Measurements from ENCODE around the gene SLC13A2. TPM values are rescaled to one million over a fixed set of nuclear protein-coding genes. Genes with fewer than 3 reads are reported as not detected.
"Not testable (repeated sequence)": the region's sequence is repeated elsewhere in the genome, so short reads cannot be mapped to it uniquely, and the experiment has no call there.

Gene SLC13A2
- total RNA-seq, 1 experiment from 2014 or later: 0.57 TPM

- Mint-ChIP-seq H3K4me1 (ENCODE audit: low read depth, unreplicated experiment) (peaks cover 39% of the 10 kb centered on the region), H3K27ac (ENCODE audit: unreplicated experiment) (peak overlapping the region; percentile 40), H3K9me3 (ENCODE audit: unreplicated experiment) (no peaks in the 10 kb centered on the region), H3K27me3 (ENCODE audit: insufficient read depth, unreplicated experiment) (no peaks in the 10 kb centered on the region), H3K36me3 (ENCODE audit: insufficient read depth, unreplicated experiment) (no peaks in the 10 kb centered on the region), H3K4me3 (ENCODE audit: unreplicated experiment) (peak overlapping the region; percentile 30)
- H3K27me3 ChIP-seq (replicated peaks; ENCODE audit: control insufficient read depth, insufficient read depth, low read length): no peaks in the 10 kb centered on the region
- no peaks in the 10 kb centered on the region for H3K36me3 ChIP-seq (ENCODE audit: control insufficient read depth, insufficient read depth, low read length)
- CTCF ChIA-PET: interaction anchor here (0.9 to 1.9 kb wide), 7 partner anchors 9 to 131 kb away, joined by 3 to 11 read pairs (median 6); partner anchors contain the start of genes IFT20, POLDIP2 and TNFAIP1
- peaks cover 38% of the 10 kb centered on the region for H3K4me1 ChIP-seq
- no peak for TF ChIP-seq CTCF (IDR thresholded peaks at IDR 0.05; ENCODE audit: insufficient read depth in 1 of 2, low read depth in 1 of 2, low read length in 1 of 2, severe bottlenecking in 1 of 2, unreplicated experiment in 1 of 2)
- no peak overlapping the region for H3K4me3 ChIP-seq (ENCODE audit: low read depth, low read length)
- POLR2A ChIA-PET: interaction anchor here (1.4 kb wide), 1 partner anchor 96 kb away, joined by 5 read pairs; the partner anchor contains the start of gene VTN
- intact Hi-C loops (cut with micrococcal nuclease; ENCODE audit: unreplicated experiment): loop anchor here (1.0 kb wide), 1 partner anchor 9 kb away; no protein-coding TSS in a partner anchor
- H3K9me3 ChIP-seq: no peaks in the 10 kb centered on the region
- DNase-seq: peak in 1 of 2 experiments; percentile 35
- no TSS peak for BruUV-seq (replicated peaks)
These were observed 7.4 kb upstream of the SLC13A2 start for GRCh38 chr17:28466001-28466400.

GRCh38 chr17:28466521-28467048, 6.9 kb upstream of the SLC13A2 start:
- peak overlapping the region; percentile 30 for H3K4me3 Mint-ChIP-seq (ENCODE audit: unreplicated experiment)
- no peaks in the 10 kb centered on the region for H3K9me3 Mint-ChIP-seq (ENCODE audit: unreplicated experiment)
- DNase-seq: peak; percentile 70 to 80
- intact Hi-C loops (cut with micrococcal nuclease; ENCODE audit: unreplicated experiment): loop anchor here (1.0 kb wide), 1 partner anchor 9 kb away; no protein-coding TSS in a partner anchor
- no peaks in the 10 kb centered on the region for H3K27me3 Mint-ChIP-seq (ENCODE audit: insufficient read depth, unreplicated experiment)
- H3K4me1 ChIP-seq: peaks cover 43% of the 10 kb centered on the region
- no peaks in the 10 kb centered on the region for H3K36me3 Mint-ChIP-seq (ENCODE audit: insufficient read depth, unreplicated experiment)
- TF ChIP-seq CTCF (IDR thresholded peaks at IDR 0.05; ENCODE audit: insufficient read depth in 1 of 2, low read depth in 1 of 2, low read length in 1 of 2, severe bottlenecking in 1 of 2, unreplicated experiment in 1 of 2): peak; percentile 57 to 76
- H3K4me1 Mint-ChIP-seq (ENCODE audit: low read depth, unreplicated experiment): peaks cover 41% of the 10 kb centered on the region
- H3K9me3 ChIP-seq: no peaks in the 10 kb centered on the region
- H3K27ac Mint-ChIP-seq (ENCODE audit: unreplicated experiment): peak overlapping the region; percentile 40
- H3K36me3 ChIP-seq (ENCODE audit: control insufficient read depth, insufficient read depth, low read length): no peaks in the 10 kb centered on the region
- ChIA-PET CTCF (interaction anchor here (0.7 to 1.9 kb wide), 12 partner anchors 9 to 131 kb away, joined by 3 to 11 read pairs (median 6); partner anchors contain the start of genes IFT20, POLDIP2, TNFAIP1 and VTN), POLR2A (interaction anchor here (0.5 to 1.4 kb wide), 5 partner anchors 9 to 759 kb away, joined by 3 to 7 read pairs (median 4); partner anchors contain the start of genes POLDIP2, TNFAIP1 and VTN)
- H3K4me3 ChIP-seq (ENCODE audit: low read depth, low read length): no peak overlapping the region
- no peaks in the 10 kb centered on the region for H3K27me3 ChIP-seq (replicated peaks; ENCODE audit: control insufficient read depth, insufficient read depth, low read length)
- BruUV-seq (replicated peaks): no TSS peak

GRCh38 chr17:28467456-28468025, 5.9 kb upstream of the SLC13A2 start:
- peaks cover 53% of the 10 kb centered on the region for H3K4me1 ChIP-seq
- BruUV-seq (replicated peaks): no TSS peak
- ChIA-PET POLR2A (no interaction called here), CTCF (interaction anchor here (1.2 to 1.9 kb wide), 3 partner anchors 8 to 60 kb away, joined by 7 to 11 read pairs (median 10); no protein-coding TSS in a partner anchor)
- Mint-ChIP-seq H3K4me3 (ENCODE audit: unreplicated experiment) (no peak overlapping the region), H3K27ac (ENCODE audit: unreplicated experiment) (no peak overlapping the region), H3K9me3 (ENCODE audit: unreplicated experiment) (no peaks in the 10 kb centered on the region), H3K4me1 (ENCODE audit: low read depth, unreplicated experiment) (peaks cover 50% of the 10 kb centered on the region), H3K27me3 (ENCODE audit: insufficient read depth, unreplicated experiment) (no peaks in the 10 kb centered on the region), H3K36me3 (ENCODE audit: insufficient read depth, unreplicated experiment) (no peaks in the 10 kb centered on the region)
- intact Hi-C loops (cut with micrococcal nuclease; ENCODE audit: unreplicated experiment): no loop called here
- H3K36me3 ChIP-seq (ENCODE audit: control insufficient read depth, insufficient read depth, low read length): no peaks in the 10 kb centered on the region
- no peak for TF ChIP-seq CTCF (IDR thresholded peaks at IDR 0.05; ENCODE audit: insufficient read depth in 1 of 2, low read depth in 1 of 2, low read length in 1 of 2, severe bottlenecking in 1 of 2, unreplicated experiment in 1 of 2)
- no peaks in the 10 kb centered on the region for H3K27me3 ChIP-seq (replicated peaks; ENCODE audit: control insufficient read depth, insufficient read depth, low read length)
- no peaks in the 10 kb centered on the region for H3K9me3 ChIP-seq
- peak in 1 of 2 experiments; percentile 9 for DNase-seq
- H3K4me3 ChIP-seq (ENCODE audit: low read depth, low read length): no peak overlapping the region

- POLR2A ChIA-PET: interaction anchor here (0.6 kb wide), 2 partner anchors 149 to 177 kb away, joined by 3 to 7 read pairs; partner anchors contain the start of gene BLTP2
- peak in 1 of 2 experiments; percentile 21 for DNase-seq
- CTCF ChIA-PET; H3K9me3 ChIP-seq; H3K27ac Mint-ChIP-seq (ENCODE audit: unreplicated experiment); H3K9me3 Mint-ChIP-seq (ENCODE audit: unreplicated experiment); H3K36me3 Mint-ChIP-seq (ENCODE audit: insufficient read depth, unreplicated experiment); H3K36me3 ChIP-seq (ENCODE audit: control insufficient read depth, insufficient read depth, low read length); H3K4me3 ChIP-seq (ENCODE audit: low read depth, low read length); H3K4me3 Mint-ChIP-seq (ENCODE audit: unreplicated experiment); intact Hi-C loops (cut with micrococcal nuclease; ENCODE audit: unreplicated experiment); H3K27me3 ChIP-seq (replicated peaks; ENCODE audit: control insufficient read depth, insufficient read depth, low read length); H3K27me3 Mint-ChIP-seq (ENCODE audit: insufficient read depth, unreplicated experiment): not testable (repeated sequence)
- H3K4me1 Mint-ChIP-seq (ENCODE audit: low read depth, unreplicated experiment): peaks cover 51% of the 10 kb centered on the region
- peaks cover 57% of the 10 kb centered on the region for H3K4me1 ChIP-seq
- TSS peak; percentile 87 for BruUV-seq (replicated peaks)
These were observed 5.3 kb upstream of the SLC13A2 start for GRCh38 chr17:28468033-28468735.

All from Caco-2 (cell line).